Keratinocyte (primary cell): ENCODE results near the gene RGS13. TPM values are rescaled to one million over a fixed set of nuclear protein-coding genes. Genes with fewer than 3 reads are reported as not detected.

Experiments used
- DNase-seq: peaks from one replicate; pipeline ENCODE4 v3.0.0-alpha.2; 2011; ENCODE audit warnings: low read depth, missing footprints, low spot score
- FAIRE-seq: peaks from 2 replicates; lab custom pipeline; 2011; peaks lifted over from hg19 to GRCh38; lab: Jason Lieb, UNC
- H2AFZ ChIP-seq: 2 replicates; pipeline ENCODE4 v1.6.0; 2012; ENCODE audit warnings: low read length, control low read depth, inconsistent platforms; ENCODE audit not compliant: control insufficient read depth
- H3K27ac ChIP-seq: 2 replicates; pipeline ENCODE4 v1.5.1; 2011; ENCODE audit warnings: low read length; ENCODE audit not compliant: control insufficient read depth, insufficient read depth
- H3K27me3 ChIP-seq: 3 replicates; pipeline ENCODE4 v1.6.0; 2011; ENCODE audit warnings: low read length; ENCODE audit not compliant: control insufficient read depth, insufficient read depth; ENCODE audit errors: extremely low read depth
- H3K36me3 ChIP-seq, 2 experiments: 2 replicates in 1 of 2; 3 replicates in 1 of 2; pipeline ENCODE4 v1.5.1; 2011; ENCODE audit warnings: low read length in 2 of 2, mild to moderate bottlenecking in 1 of 2; ENCODE audit not compliant: control insufficient read depth in 2 of 2, insufficient read depth in 2 of 2; ENCODE audit errors: extremely low read depth in 1 of 2
- H3K4me1 ChIP-seq: 3 replicates; pipeline ENCODE4 v1.5.1; 2011; ENCODE audit warnings: low read length; ENCODE audit not compliant: control insufficient read depth, insufficient read depth; ENCODE audit errors: extremely low read depth
- H3K4me2 ChIP-seq: 3 replicates; pipeline ENCODE4 v1.6.0; 2011; ENCODE audit warnings: low read depth, low read length; ENCODE audit not compliant: control insufficient read depth, insufficient read depth; ENCODE audit errors: extremely low read depth
- H3K4me3 ChIP-seq, 3 experiments: fragments of 200-600 bp in 1 of 3; sonication (generic) in 1 of 3; 2 replicates in 2 of 3; 3 replicates in 1 of 3; pipeline ENCODE4 v1.5.1; 2011 to 2016; ENCODE audit warnings: low read length in 3 of 3, mild to moderate bottlenecking in 3 of 3, control low read depth in 2 of 3, inconsistent platforms in 1 of 3, low read depth in 1 of 3, mixed read lengths in 1 of 3, mixed run types in 1 of 3, moderate library complexity in 1 of 3; ENCODE audit not compliant: control insufficient read depth in 2 of 3, insufficient read depth in 2 of 3; ENCODE audit errors: extremely low read depth in 1 of 3
- H3K79me2 ChIP-seq: 2 replicates; pipeline ENCODE4 v1.6.0; 2012; ENCODE audit warnings: low read length; ENCODE audit not compliant: control insufficient read depth, insufficient read depth
- H3K9ac ChIP-seq: 3 replicates; pipeline ENCODE4 v1.6.0; 2011; ENCODE audit warnings: low read length; ENCODE audit not compliant: control insufficient read depth, insufficient read depth; ENCODE audit errors: extremely low read depth
- H3K9me1 ChIP-seq: 3 replicates; pipeline ENCODE4 v1.6.0; 2011; ENCODE audit warnings: low read length; ENCODE audit not compliant: control insufficient read depth, insufficient read depth; ENCODE audit errors: extremely low read depth
- H3K9me3 ChIP-seq: 2 replicates; pipeline ENCODE4 v1.5.1; 2012; ENCODE audit warnings: low read depth, low read length; ENCODE audit not compliant: control insufficient read depth
- H4K20me1 ChIP-seq: 3 replicates; pipeline ENCODE4 v1.6.0; 2011; ENCODE audit warnings: low read length; ENCODE audit not compliant: control insufficient read depth, insufficient read depth; ENCODE audit errors: extremely low read depth
- EZH2 ChIP-seq: IDR thresholded peaks from one replicate; pipeline ENCODE4 v1.6.1; 2012; ENCODE audit warnings: inconsistent platforms, mild to moderate bottlenecking, low read length, moderate library complexity
- dilution Hi-C: fragments of 300-500 bp; cut with MboI; formaldehyde crosslinking; loops from one replicate; pipeline ENCODE4 v1.7.0; 2020; ENCODE audit warnings: low sequenced_read_pairs; ENCODE audit not compliant: extremely low pct_ligation_motif_present
- polyA plus RNA-seq, 5 experiments: library from polyadenylated mRNA; depleted of rRNA in 3 of 5; stranded (reverse) in 3 of 5; stranded (forward) in 1 of 5; unstranded in 1 of 5; fragments of >200 nt; gene quantifications; 1 replicate in 1 of 5; 2 replicates in 3 of 5; 3 replicates in 1 of 5; pipeline versions ENCODE4 v1.2.1 to v1.2.3, GENCODE V29; 2011 to 2012; ENCODE audit warnings: missing spikeins in 2 of 5, low read depth in 1 of 5, low replicate concordance in 1 of 5
- TF ChIP-seq, protein P1 (sequence below), 3 experiments: IDR thresholded peaks in 1 of 3; conservative IDR thresholded peaks in 1 of 3; optimal IDR thresholded peaks in 1 of 3; 2 replicates in 2 of 3; 3 replicates in 1 of 3; pipeline versions ENCODE3 to v1.5.1; 2011; ENCODE audit warnings: low read length in 3 of 3, mild to moderate bottlenecking in 3 of 3, moderate library complexity in 2 of 3, control low read depth in 1 of 3, inconsistent platforms in 1 of 3; ENCODE audit not compliant: insufficient read depth in 2 of 3; ENCODE audit errors: extremely low read depth in 1 of 3

The RGS13 gene
- polyA plus RNA-seq, 1 donor (not counting 4 experiments of a cell fraction or from before 2014, with no cell fraction given), result not detected

DNA sequence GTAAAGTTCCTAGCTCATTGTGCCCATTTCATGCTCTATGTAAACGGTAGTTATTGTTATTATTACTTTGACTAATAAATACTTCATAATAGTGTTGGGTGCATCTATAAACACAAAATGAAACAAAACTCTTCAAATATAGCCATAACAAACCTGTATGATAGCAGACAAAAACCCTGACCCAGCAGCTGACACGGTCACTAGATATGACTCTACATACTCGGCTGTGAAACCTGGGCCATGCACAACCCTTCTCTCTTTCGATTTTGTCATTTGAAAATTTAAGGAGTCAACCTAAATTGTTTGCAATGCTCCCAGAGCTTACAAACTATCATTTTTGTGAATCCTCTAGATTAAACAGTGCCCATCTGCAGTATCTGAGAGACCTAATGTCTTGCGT is 8.0 kb upstream of the RGS13 start:
- no peaks in the 10 kb centered on the region for H3K79me2 ChIP-seq
- dilution Hi-C loops, result no loop called here
- no peaks in the 10 kb centered on the region for H3K9me1 ChIP-seq
- H3K27ac ChIP-seq, result no peak overlapping the region
- H4K20me1 ChIP-seq, result no peaks in the 10 kb centered on the region
- no peak overlapping the region for H2AFZ ChIP-seq
- no peaks in the 10 kb centered on the region for H3K36me3 ChIP-seq
- no peaks in the 10 kb centered on the region for H3K27me3 ChIP-seq
- no peak for FAIRE-seq
- no peak overlapping the region for H3K4me2 ChIP-seq
- H3K9me3 ChIP-seq, result no peaks in the 10 kb centered on the region
- no peak overlapping the region for H3K4me3 ChIP-seq
- no peak for TF ChIP-seq EZH2
- TF ChIP-seq, protein P1, sequence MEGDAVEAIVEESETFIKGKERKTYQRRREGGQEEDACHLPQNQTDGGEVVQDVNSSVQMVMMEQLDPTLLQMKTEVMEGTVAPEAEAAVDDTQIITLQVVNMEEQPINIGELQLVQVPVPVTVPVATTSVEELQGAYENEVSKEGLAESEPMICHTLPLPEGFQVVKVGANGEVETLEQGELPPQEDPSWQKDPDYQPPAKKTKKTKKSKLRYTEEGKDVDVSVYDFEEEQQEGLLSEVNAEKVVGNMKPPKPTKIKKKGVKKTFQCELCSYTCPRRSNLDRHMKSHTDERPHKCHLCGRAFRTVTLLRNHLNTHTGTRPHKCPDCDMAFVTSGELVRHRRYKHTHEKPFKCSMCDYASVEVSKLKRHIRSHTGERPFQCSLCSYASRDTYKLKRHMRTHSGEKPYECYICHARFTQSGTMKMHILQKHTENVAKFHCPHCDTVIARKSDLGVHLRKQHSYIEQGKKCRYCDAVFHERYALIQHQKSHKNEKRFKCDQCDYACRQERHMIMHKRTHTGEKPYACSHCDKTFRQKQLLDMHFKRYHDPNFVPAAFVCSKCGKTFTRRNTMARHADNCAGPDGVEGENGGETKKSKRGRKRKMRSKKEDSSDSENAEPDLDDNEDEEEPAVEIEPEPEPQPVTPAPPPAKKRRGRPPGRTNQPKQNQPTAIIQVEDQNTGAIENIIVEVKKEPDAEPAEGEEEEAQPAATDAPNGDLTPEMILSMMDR (optimal IDR thresholded peaks at IDR 0.05 in 1 of 3, IDR thresholded peaks at IDR 0.05 in 1 of 3, conservative IDR thresholded peaks at IDR 0.05 in 1 of 3; ENCODE audit: extremely low read depth in 1 of 3, insufficient read depth in 2 of 3, low read length in 3 of 3), result no peak
- no peak for DNase-seq
- no peaks in the 10 kb centered on the region for H3K4me1 ChIP-seq
- no peak overlapping the region for H3K9ac ChIP-seq

DNA sequence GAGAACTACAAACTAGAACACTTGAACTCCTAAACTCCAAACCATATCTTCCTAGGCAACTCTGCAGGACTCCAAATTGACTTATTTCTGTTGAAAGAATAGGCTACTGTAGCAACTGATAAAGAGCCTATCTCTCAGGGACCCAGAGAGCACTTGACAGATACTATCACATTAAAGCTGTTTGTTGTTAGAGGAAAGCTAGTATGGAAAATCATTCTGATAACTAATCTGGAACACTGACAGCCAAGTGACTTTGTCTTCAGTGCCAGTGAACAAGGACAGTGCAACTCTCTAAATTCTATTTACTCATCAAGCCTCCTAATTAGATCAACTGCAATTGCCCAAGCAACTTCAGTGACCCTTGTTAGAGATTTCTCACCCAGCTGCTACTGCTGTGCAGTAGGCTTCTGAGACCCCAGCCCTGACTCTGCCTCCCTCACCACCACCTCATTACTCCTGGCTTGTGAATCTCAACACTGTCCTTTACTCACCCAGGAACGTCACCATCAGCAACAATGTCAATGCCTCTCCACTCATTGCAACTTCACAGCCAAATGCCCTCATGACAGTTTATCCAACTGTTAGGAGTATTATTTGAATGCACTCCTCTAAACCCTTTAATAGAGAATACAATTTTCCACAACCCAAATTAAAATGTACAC is 7.4 kb upstream of the RGS13 start:
- Histone ChIP-seq H3K4me2 (no peak overlapping the region), H2AFZ (no peak overlapping the region), H3K4me3 (no peak overlapping the region), H3K9me3 (no peaks in the 10 kb centered on the region), H3K27ac (no peak overlapping the region), H3K79me2 (no peaks in the 10 kb centered on the region), H3K27me3 (no peaks in the 10 kb centered on the region), H3K9me1 (no peaks in the 10 kb centered on the region), H3K9ac (no peak overlapping the region), H3K4me1 (no peaks in the 10 kb centered on the region), H4K20me1 (no peaks in the 10 kb centered on the region), H3K36me3 (no peaks in the 10 kb centered on the region)
- no peak for TF ChIP-seq EZH2
- TF ChIP-seq, protein P1 (optimal IDR thresholded peaks at IDR 0.05 in 1 of 3, IDR thresholded peaks at IDR 0.05 in 1 of 3, conservative IDR thresholded peaks at IDR 0.05 in 1 of 3; ENCODE audit: extremely low read depth in 1 of 3, insufficient read depth in 2 of 3, low read length in 3 of 3), result no peak
- no peak for DNase-seq
- dilution Hi-C loops, result no loop called here
- no peak for FAIRE-seq
